Neural crest cell (in vitro differentiated cells): ENCODE measurements around the gene SLC1A1. TPM values are rescaled to one million over a fixed set of nuclear protein-coding genes. Genes with fewer than 3 reads are reported as not detected.
"Not testable (repeated sequence)": the region's sequence is repeated elsewhere in the genome, so short reads cannot be mapped to it uniquely, and the experiment has no call there.

Experiments used
- DNase-seq: peaks from one replicate; pipeline ENCODE4 v3.0.0; 2021; ENCODE audit warnings: low read depth, mixed read lengths, low spot score
- H3K27ac Mint-ChIP-seq: one replicate; pipeline ENCODE4 v1.8.0; 2021; ENCODE audit warnings: mild to moderate bottlenecking, mixed read lengths; ENCODE audit not compliant: unreplicated experiment
- H3K27me3 Mint-ChIP-seq: 2 replicates; pipeline ENCODE4 v1.8.0; 2021; ENCODE audit warnings: low read depth, mild to moderate bottlenecking, mixed read lengths
- H3K36me3 Mint-ChIP-seq: 2 replicates; pipeline ENCODE4 v1.8.0; 2021; ENCODE audit warnings: low read depth, mild to moderate bottlenecking, mixed read lengths
- H3K4me1 Mint-ChIP-seq: 2 replicates; pipeline ENCODE4 v1.8.0; 2021; ENCODE audit warnings: mixed read lengths
- H3K4me3 Mint-ChIP-seq: one replicate; pipeline ENCODE4 v1.8.0; 2021; ENCODE audit warnings: mild to moderate bottlenecking, mixed read lengths
- H3K9me3 Mint-ChIP-seq: 2 replicates; pipeline ENCODE4 v1.8.0; 2021; ENCODE audit warnings: mixed read lengths
- CTCF ChIP-seq: fragments of 200-600 bp; sonication (generic); conservative IDR thresholded peaks from 2 replicates; pipeline ENCODE4 v1.5.0; 2021; ENCODE audit warnings: antibody characterized with exemption, mild to moderate bottlenecking
- total RNA-seq: library from RNA; stranded (reverse); gene quantifications from 2 replicates; pipeline ENCODE4 v1.2.1, GENCODE V29; 2021

The SLC1A1 gene
- total RNA-seq, 1 donor from 2014 or later, result 0.96 TPM

- Mint-ChIP-seq H3K9me3 (no peaks in the 10 kb centered on the region), H3K27me3 (peaks cover 2% of the 10 kb centered on the region), H3K27ac (no peak overlapping the region), H3K36me3 (no peaks in the 10 kb centered on the region), H3K4me1 (no peaks in the 10 kb centered on the region), H3K4me3 (no peak overlapping the region)
- TF ChIP-seq CTCF, result no peak
- no peak for DNase-seq
Observed at GRCh38 chr9:4517274-4517673, 27.0 kb downstream of the SLC1A1 start.

GRCh38 chr9:4519604-4520003, 29.3 kb downstream of the SLC1A1 start:
- no peak overlapping the region for H3K27ac Mint-ChIP-seq
- H3K9me3 Mint-ChIP-seq, result no peaks in the 10 kb centered on the region
- H3K4me1 Mint-ChIP-seq, result no peaks in the 10 kb centered on the region
- H3K27me3 Mint-ChIP-seq, result no peaks in the 10 kb centered on the region
- DNase-seq, result no peak
- H3K36me3 Mint-ChIP-seq, result no peaks in the 10 kb centered on the region
- TF ChIP-seq CTCF, result no peak
- H3K4me3 Mint-ChIP-seq, result no peak overlapping the region

- Mint-ChIP-seq H3K27ac (no peak overlapping the region), H3K9me3 (no peaks in the 10 kb centered on the region), H3K36me3 (no peaks in the 10 kb centered on the region), H3K4me3 (no peak overlapping the region), H3K4me1 (no peaks in the 10 kb centered on the region), H3K27me3 (no peaks in the 10 kb centered on the region)
- no peak for DNase-seq
- TF ChIP-seq CTCF, result no peak
Observed at GRCh38 chr9:4520055-4520454, 29.8 kb downstream of the SLC1A1 start.

GRCh38 chr9:4530375-4530774, 40.1 kb downstream of the SLC1A1 start:
- no peaks in the 10 kb centered on the region for H3K36me3 Mint-ChIP-seq
- no peak for DNase-seq
- H3K4me3 Mint-ChIP-seq, result no peak overlapping the region
- peaks cover 2% of the 10 kb centered on the region for H3K9me3 Mint-ChIP-seq
- TF ChIP-seq CTCF, result no peak
- no peak overlapping the region for H3K27ac Mint-ChIP-seq
- H3K4me1 Mint-ChIP-seq, result peaks cover 11% of the 10 kb centered on the region
- H3K27me3 Mint-ChIP-seq, result no peaks in the 10 kb centered on the region

GRCh38 chr9:4530831-4531230, 40.6 kb downstream of the SLC1A1 start:
- not testable (repeated sequence) for DNase-seq, H3K27me3 Mint-ChIP-seq, H3K9me3 Mint-ChIP-seq, H3K4me3 Mint-ChIP-seq, H3K36me3 Mint-ChIP-seq, H3K27ac Mint-ChIP-seq
- H3K4me1 Mint-ChIP-seq, result peaks cover 11% of the 10 kb centered on the region

GRCh38 chr9:4531355-4531754, 41.1 kb downstream of the SLC1A1 start:
- H3K4me1 Mint-ChIP-seq, result peaks cover 11% of the 10 kb centered on the region
- not testable (repeated sequence) for H3K36me3 Mint-ChIP-seq, H3K27ac Mint-ChIP-seq, H3K27me3 Mint-ChIP-seq, H3K9me3 Mint-ChIP-seq, H3K4me3 Mint-ChIP-seq
- peak; percentile 21 for DNase-seq

GRCh38 chr9:4533881-4534280, 43.6 kb downstream of the SLC1A1 start:
- not testable (repeated sequence) for H3K36me3 Mint-ChIP-seq, H3K27ac Mint-ChIP-seq, DNase-seq, H3K9me3 Mint-ChIP-seq, H3K27me3 Mint-ChIP-seq, H3K4me3 Mint-ChIP-seq
- H3K4me1 Mint-ChIP-seq, result peaks cover 11% of the 10 kb centered on the region

- not testable (repeated sequence) for DNase-seq, H3K27me3 Mint-ChIP-seq, H3K4me3 Mint-ChIP-seq, H3K4me1 Mint-ChIP-seq, H3K27ac Mint-ChIP-seq, H3K36me3 Mint-ChIP-seq, H3K9me3 Mint-ChIP-seq
Observed at GRCh38 chr9:4536196-4536595, 45.9 kb downstream of the SLC1A1 start.
